ENCODE results near the gene WDPCP. TPM values are rescaled to one million over a fixed set of nuclear protein-coding genes. Genes with fewer than 3 reads are reported as not detected.

WDPCP gene
- total RNA-seq, 1 donor from 2014 or later, result 12.4 TPM

GRCh38 chr2:63622751-63623150, 34.5 kb upstream of the WDPCP start:
- no peaks in the 10 kb centered on the region for H3K36me3 Mint-ChIP-seq (ENCODE audit: unreplicated experiment)
- DNase-seq (ENCODE audit: extremely low spot score, unreplicated experiment), result no peak
- peaks cover 3% of the 10 kb centered on the region for H3K9me3 Mint-ChIP-seq (ENCODE audit: unreplicated experiment)
- H3K4me1 Mint-ChIP-seq (ENCODE audit: unreplicated experiment), result no peaks in the 10 kb centered on the region
- peaks cover 28% of the 10 kb centered on the region for H3K27me3 Mint-ChIP-seq (ENCODE audit: unreplicated experiment)
- no peak for TF ChIP-seq CTCF (IDR thresholded peaks at IDR 0.05)
- H3K4me3 Mint-ChIP-seq (ENCODE audit: unreplicated experiment), result no peak overlapping the region
- H3K27ac Mint-ChIP-seq (ENCODE audit: unreplicated experiment), result no peak overlapping the region

- TF ChIP-seq CTCF (IDR thresholded peaks at IDR 0.05), result no peak
- H3K36me3 Mint-ChIP-seq (ENCODE audit: unreplicated experiment), result no peaks in the 10 kb centered on the region
- DNase-seq (ENCODE audit: extremely low spot score, unreplicated experiment), result no peak
- peaks cover 16% of the 10 kb centered on the region for H3K27me3 Mint-ChIP-seq (ENCODE audit: unreplicated experiment)
- H3K27ac Mint-ChIP-seq (ENCODE audit: unreplicated experiment), result no peak overlapping the region
- peaks cover 3% of the 10 kb centered on the region for H3K9me3 Mint-ChIP-seq (ENCODE audit: unreplicated experiment)
- peaks cover 4% of the 10 kb centered on the region for H3K4me1 Mint-ChIP-seq (ENCODE audit: unreplicated experiment)
- no peak overlapping the region for H3K4me3 Mint-ChIP-seq (ENCODE audit: unreplicated experiment)
These were observed 31.1 kb upstream of the WDPCP start for GRCh38 chr2:63619328-63619727.

GRCh38 chr2:63617366-63617765, 29.1 kb upstream of the WDPCP start:
- Mint-ChIP-seq H3K9me3 (ENCODE audit: unreplicated experiment) (peaks cover 3% of the 10 kb centered on the region), H3K27me3 (ENCODE audit: unreplicated experiment) (peaks cover 2% of the 10 kb centered on the region), H3K36me3 (ENCODE audit: unreplicated experiment) (no peaks in the 10 kb centered on the region), H3K4me3 (ENCODE audit: unreplicated experiment) (no peak overlapping the region), H3K27ac (ENCODE audit: unreplicated experiment) (no peak overlapping the region), H3K4me1 (ENCODE audit: unreplicated experiment) (peaks cover 7% of the 10 kb centered on the region)
- no peak for TF ChIP-seq CTCF (IDR thresholded peaks at IDR 0.05)
- DNase-seq (ENCODE audit: extremely low spot score, unreplicated experiment), result no peak

- no peak for TF ChIP-seq CTCF (IDR thresholded peaks at IDR 0.05)
- H3K4me3 Mint-ChIP-seq (ENCODE audit: unreplicated experiment), result no peak overlapping the region
- peaks cover 3% of the 10 kb centered on the region for H3K9me3 Mint-ChIP-seq (ENCODE audit: unreplicated experiment)
- H3K4me1 Mint-ChIP-seq (ENCODE audit: unreplicated experiment), result peaks cover 7% of the 10 kb centered on the region
- DNase-seq (ENCODE audit: extremely low spot score, unreplicated experiment), result no peak
- no peaks in the 10 kb centered on the region for H3K36me3 Mint-ChIP-seq (ENCODE audit: unreplicated experiment)
- H3K27ac Mint-ChIP-seq (ENCODE audit: unreplicated experiment), result no peak overlapping the region
- peaks cover 2% of the 10 kb centered on the region for H3K27me3 Mint-ChIP-seq (ENCODE audit: unreplicated experiment)
These were observed 27.0 kb upstream of the WDPCP start for GRCh38 chr2:63614983-63615945.

- Mint-ChIP-seq H3K9me3 (ENCODE audit: unreplicated experiment) (peaks cover 3% of the 10 kb centered on the region), H3K4me1 (ENCODE audit: unreplicated experiment) (peaks cover 7% of the 10 kb centered on the region), H3K36me3 (ENCODE audit: unreplicated experiment) (no peaks in the 10 kb centered on the region), H3K27ac (ENCODE audit: unreplicated experiment) (no peak overlapping the region), H3K27me3 (ENCODE audit: unreplicated experiment) (peaks cover 2% of the 10 kb centered on the region), H3K4me3 (ENCODE audit: unreplicated experiment) (no peak overlapping the region)
- no peak for DNase-seq (ENCODE audit: extremely low spot score, unreplicated experiment)
- TF ChIP-seq CTCF (IDR thresholded peaks at IDR 0.05), result no peak
These were observed 26.2 kb upstream of the WDPCP start for GRCh38 chr2:63614448-63614968.

Data from osteocyte (in vitro differentiated cells).